ENCODE data around the gene ZBTB16.

Gene ZBTB16

DNA sequence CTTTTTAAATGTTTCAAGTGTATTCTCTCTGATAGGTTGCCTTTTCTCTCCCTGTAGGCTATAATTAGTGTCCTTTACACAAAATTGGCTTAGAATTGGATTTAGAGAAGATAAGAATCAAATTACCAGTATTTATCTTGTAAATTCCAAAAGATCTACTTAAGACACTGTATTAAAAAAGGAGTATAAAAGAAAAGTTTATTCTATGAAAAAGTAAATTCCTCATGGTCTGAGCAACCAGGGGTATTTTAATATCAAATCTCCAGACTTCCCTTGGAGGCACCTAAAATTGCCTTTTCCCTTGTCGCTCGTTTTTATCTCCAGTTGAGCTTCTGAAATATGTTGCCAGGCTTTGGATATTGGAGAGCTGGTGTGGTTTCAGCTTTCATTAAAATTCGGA lies 36.4 kb downstream of the ZBTB16 start:
- Histone ChIP-seq H3K9me3 (ENCODE audit: severe bottlenecking) (no peaks in the 10 kb centered on the region), H3K27me3 (ENCODE audit: insufficient read depth, poor library complexity, severe bottlenecking) (no peaks in the 10 kb centered on the region), H3K36me3 (ENCODE audit: low read depth) (no peaks in the 10 kb centered on the region), H3K27ac (ENCODE audit: poor library complexity, severe bottlenecking) (no peak overlapping the region), H3K4me3 (ENCODE audit: severe bottlenecking) (no peak overlapping the region), H3K4me1 (ENCODE audit: insufficient read depth, poor library complexity, severe bottlenecking) (no peaks in the 10 kb centered on the region)
- no peak for DNase-seq (ENCODE audit: low spot score)
- ATAC-seq (ENCODE audit: low read depth): no peak
- no peak for TF ChIP-seq CTCF (IDR thresholded peaks at IDR 0.05; ENCODE audit: poor library complexity, severe bottlenecking)

DNA sequence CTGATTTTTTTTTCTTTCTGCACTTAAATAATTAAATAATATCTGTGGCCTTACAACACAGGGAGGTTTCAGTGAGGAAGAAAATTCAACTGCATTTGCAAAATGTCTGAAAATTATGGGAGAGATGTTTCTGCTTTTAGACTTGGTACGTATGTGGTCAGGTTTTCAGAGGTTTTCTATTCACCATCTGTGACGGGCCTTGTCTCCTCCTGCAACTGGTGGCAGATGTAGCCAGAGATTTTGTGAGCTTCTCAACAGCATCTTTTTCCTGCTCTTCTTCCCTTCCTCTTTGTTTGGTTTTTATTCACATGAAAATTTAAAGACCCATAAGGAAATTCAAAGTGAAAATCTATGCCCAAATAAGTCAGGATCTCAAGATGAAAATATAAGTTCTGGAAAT lies 38.3 kb downstream of the ZBTB16 start:
- TF ChIP-seq CTCF (IDR thresholded peaks at IDR 0.05; ENCODE audit: poor library complexity, severe bottlenecking): no peak
- H3K4me1 ChIP-seq (ENCODE audit: insufficient read depth, poor library complexity, severe bottlenecking): peaks cover 4% of the 10 kb centered on the region
- ATAC-seq (ENCODE audit: low read depth) (no peak), DNase-seq (ENCODE audit: low spot score) (no peak)
- H3K9me3 ChIP-seq (ENCODE audit: severe bottlenecking): no peaks in the 10 kb centered on the region
- H3K27ac ChIP-seq (ENCODE audit: poor library complexity, severe bottlenecking): no peak overlapping the region
- H3K27me3 ChIP-seq (ENCODE audit: insufficient read depth, poor library complexity, severe bottlenecking): no peaks in the 10 kb centered on the region
- no peaks in the 10 kb centered on the region for H3K36me3 ChIP-seq (ENCODE audit: low read depth)
- no peak overlapping the region for H3K4me3 ChIP-seq (ENCODE audit: severe bottlenecking)

DNA sequence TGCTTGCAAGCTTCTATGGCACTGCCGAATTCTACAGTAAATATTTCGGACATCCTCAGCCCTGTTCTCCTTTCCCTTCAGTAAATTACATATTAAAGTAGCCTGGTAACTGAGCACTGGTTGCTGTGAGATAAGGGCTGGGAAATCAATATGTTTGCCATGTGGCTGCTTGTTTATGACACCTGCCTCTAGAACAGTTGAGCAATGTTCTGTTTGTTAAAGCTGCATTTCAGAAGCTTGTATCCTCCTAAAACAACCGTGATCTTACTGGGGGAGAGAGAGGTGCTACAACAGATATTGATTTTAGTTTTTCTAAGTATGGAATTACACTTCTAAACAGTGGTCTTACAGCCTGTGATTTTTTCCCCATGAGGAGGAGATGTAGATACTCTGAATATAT lies 39.4 kb downstream of the ZBTB16 start:
- ATAC-seq (ENCODE audit: low read depth) (no peak; the same call in 2 of the 3 replicates), DNase-seq (ENCODE audit: low spot score) (no peak)
- no peak overlapping the region for H3K27ac ChIP-seq (ENCODE audit: poor library complexity, severe bottlenecking)
- no peaks in the 10 kb centered on the region for H3K27me3 ChIP-seq (ENCODE audit: insufficient read depth, poor library complexity, severe bottlenecking)
- TF ChIP-seq CTCF (IDR thresholded peaks at IDR 0.05; ENCODE audit: poor library complexity, severe bottlenecking): no peak
- peaks cover 4% of the 10 kb centered on the region for H3K4me1 ChIP-seq (ENCODE audit: insufficient read depth, poor library complexity, severe bottlenecking)
- H3K4me3 ChIP-seq (ENCODE audit: severe bottlenecking): no peak overlapping the region
- H3K9me3 ChIP-seq (ENCODE audit: severe bottlenecking): no peaks in the 10 kb centered on the region
- no peaks in the 10 kb centered on the region for H3K36me3 ChIP-seq (ENCODE audit: low read depth)

- Histone ChIP-seq H3K27me3 (ENCODE audit: insufficient read depth, poor library complexity, severe bottlenecking) (no peaks in the 10 kb centered on the region), H3K27ac (ENCODE audit: poor library complexity, severe bottlenecking) (no peak overlapping the region), H3K9me3 (ENCODE audit: severe bottlenecking) (no peaks in the 10 kb centered on the region), H3K36me3 (ENCODE audit: low read depth) (no peaks in the 10 kb centered on the region), H3K4me3 (ENCODE audit: severe bottlenecking) (no peak overlapping the region), H3K4me1 (ENCODE audit: insufficient read depth, poor library complexity, severe bottlenecking) (peaks cover 4% of the 10 kb centered on the region)
- DNase-seq (ENCODE audit: low spot score) (no peak), ATAC-seq (ENCODE audit: low read depth) (no peak)
- TF ChIP-seq CTCF (IDR thresholded peaks at IDR 0.05; ENCODE audit: poor library complexity, severe bottlenecking): no peak
These were observed 40.1 kb downstream of the ZBTB16 start for GRCh38 chr11:114099392-114100178.
